ENCODE data around the gene GIPC1.

GRCh38 chr19:14476673-14477401 lies 19.1 kb downstream of the GIPC1 start:
- TF ChIP-seq CTCF (IDR thresholded peaks at IDR 0.05) (no peak), EZH2phosphoT487 (IDR thresholded peaks at IDR 0.05) (no peak), EZH2 (IDR thresholded peaks at IDR 0.05) (no peak)
